ENCODE measurements around the gene PLK3. TPM values are rescaled to one million over a fixed set of nuclear protein-coding genes. Genes with fewer than 3 reads are reported as not detected.
"Not testable (repeated sequence)": the region's sequence is repeated elsewhere in the genome, so short reads cannot be mapped to it uniquely, and the experiment has no call there.

Gene PLK3
- total RNA-seq, 1 donor from 2014 or later = 77.8 TPM

DNA sequence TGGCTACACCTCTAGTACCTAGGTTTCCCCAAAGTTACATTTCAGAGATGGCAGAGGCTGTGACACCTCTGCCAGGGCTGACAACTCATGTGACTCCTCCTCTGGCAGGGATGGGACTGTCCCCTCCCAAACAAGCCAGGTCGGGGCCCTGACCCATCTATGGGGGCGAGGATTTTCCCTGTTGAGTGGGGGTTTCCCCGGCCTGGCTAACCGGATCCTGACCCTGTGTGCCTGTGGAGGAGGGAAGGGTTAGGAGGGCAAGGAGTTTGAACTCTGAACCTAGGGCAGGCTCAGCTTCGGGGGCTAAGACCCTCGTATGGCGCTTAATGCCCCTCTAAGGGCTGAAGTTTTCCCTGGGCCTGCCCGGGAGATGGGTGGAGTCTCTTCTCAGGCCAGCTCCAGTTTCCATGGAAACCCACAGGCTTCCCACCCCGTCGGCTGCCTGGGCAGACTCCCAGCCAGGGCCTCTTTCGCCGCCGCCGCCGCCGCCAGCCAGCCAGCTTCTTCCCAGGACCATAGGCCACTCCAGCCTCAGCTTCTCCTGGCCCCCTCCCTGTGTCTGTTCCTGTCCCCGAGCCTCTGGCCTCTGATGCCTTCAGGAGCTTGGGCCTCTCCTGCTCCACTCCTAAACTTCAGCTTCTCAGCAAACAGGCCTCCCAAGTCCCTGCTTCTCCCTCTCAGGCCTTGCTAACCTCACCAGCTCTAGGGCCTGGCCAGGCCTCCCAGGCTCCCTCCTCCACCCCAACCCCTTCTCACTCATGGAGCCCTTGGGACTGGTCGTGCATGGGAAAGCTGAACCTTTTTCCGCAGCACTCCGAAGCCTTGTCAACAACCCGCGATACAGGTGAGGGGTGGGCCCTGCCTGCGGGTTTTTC, 8.1 kb downstream of the PLK3 start, which contains the start of gene BTBD19:
Gene BTBD19, plus strand, starts transcription at position 461 of the 875 bp plus-strand sequence. Its CDS starts 298 bp downstream, at position 759.
- intact Hi-C loops (cut with micrococcal nuclease) = loop anchor here (2.0 kb wide), 1 partner anchor 77 kb away; the partner anchor contains the start of gene RNU5D-1

GRCh38 chr1:44808938-44809917, 9.1 kb downstream of the PLK3 start:
- intact Hi-C loops (cut with micrococcal nuclease) = loop anchor here (1.0 to 2.0 kb wide), 3 partner anchors 8 to 78 kb away; partner anchors contain the start of gene RNU5D-1

GRCh38 chr1:44810101-44810761, 10.1 kb downstream of the PLK3 start:
- intact Hi-C loops (cut with micrococcal nuclease) = no loop called here

DNA sequence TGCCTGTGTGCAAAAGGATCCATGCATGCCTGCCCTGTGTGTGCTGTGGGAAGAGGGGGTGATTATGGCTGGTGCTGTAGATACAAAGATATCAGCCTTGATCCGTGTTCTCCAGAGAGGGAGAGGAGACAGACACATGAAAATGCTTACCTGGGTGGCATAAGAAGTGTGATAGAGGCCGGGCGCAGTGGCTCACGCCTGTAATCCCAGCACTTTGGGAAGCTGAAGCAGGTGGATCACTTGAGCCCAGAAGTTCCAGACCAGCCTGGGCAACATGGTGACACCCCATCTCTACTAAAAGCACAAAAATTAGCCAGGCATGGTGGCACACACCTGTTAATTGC, 10.6 kb downstream of the PLK3 start:
- intact Hi-C loops (cut with micrococcal nuclease) = not testable (repeated sequence)

DNA sequence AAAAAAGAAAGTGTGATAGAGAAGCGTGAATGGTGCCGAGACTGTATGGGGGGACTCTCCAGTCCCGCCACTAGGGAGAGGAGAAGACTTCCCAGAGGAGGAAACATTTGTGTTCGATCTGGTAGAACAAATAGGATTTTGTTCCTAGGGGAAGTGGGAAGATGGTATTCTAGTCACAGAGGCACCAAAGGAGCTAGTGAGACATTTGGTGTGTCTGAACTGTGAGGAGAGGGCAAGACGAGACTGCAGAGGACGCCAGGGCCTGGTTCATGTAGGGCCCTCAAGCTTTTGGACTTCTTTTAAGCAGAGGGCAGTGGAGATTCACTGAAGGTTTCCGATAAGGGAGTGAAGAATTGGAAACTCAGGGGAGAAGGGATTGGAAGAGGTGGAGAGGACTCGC, 11.1 kb downstream of the PLK3 start:
- intact Hi-C loops (cut with micrococcal nuclease) = no loop called here

DNA sequence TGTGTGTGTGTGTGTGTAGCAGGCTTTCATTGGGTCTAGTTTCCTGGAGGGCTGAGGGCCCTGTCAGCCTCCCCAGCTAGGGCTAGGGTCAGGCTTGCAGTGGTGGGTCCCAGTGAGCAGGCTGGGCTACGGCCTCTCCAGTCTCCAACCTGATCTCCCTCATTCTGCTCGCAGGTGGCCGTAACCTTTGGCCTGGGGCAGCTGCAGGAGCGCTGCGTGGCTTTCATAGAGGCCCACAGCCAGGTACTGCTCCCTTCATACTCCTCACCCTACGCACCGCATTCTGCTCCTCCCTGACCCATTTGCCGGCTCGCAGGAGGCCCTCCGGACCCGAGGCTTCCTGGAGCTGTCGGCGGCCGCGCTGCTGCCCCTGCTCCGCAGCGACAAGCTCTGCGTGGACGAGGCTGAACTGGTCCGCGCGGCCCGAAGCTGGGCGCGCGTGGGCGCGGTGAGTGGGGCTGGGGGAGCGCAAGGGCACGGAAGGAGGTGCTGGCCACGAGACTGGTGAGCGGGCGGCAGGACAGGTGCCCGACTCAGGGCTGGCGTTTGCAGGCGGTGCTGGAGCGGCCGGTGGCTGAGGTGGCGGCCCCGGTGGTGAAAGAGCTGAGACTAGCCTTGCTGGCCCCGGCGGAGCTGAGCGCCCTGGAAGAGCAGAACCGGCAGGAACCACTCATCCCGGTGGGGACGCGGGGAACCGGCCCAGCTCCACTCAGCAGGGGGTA, 12.8 kb downstream of the PLK3 start:
- intact Hi-C loops (cut with micrococcal nuclease) = no loop called here

GRCh38 chr1:44815926-44816325, 15.7 kb downstream of the PLK3 start:
- intact Hi-C loops (cut with micrococcal nuclease) = not testable (repeated sequence)

DNA sequence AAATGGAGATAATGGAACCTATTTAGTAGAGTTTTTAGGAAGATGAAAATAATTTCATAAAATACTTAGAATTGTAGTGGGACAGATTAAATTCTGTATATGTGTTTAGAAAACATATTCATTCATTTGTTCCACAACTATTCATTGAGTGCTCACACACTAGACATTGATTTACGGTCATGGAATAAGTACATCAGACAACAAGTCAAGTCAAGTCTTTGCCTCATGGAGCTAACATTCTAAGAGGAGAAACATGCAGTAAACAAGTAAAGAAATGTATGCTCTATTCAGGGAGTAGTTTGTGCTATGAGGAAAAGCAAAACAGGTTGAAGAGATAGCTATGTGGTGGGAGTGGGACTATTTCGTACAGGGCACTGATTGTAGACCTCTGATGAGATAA, 17.1 kb downstream of the PLK3 start:
- intact Hi-C loops (cut with micrococcal nuclease) = no loop called here

GRCh38 chr1:44817771-44818495, 17.8 kb downstream of the PLK3 start:
- intact Hi-C loops (cut with micrococcal nuclease) = loop anchor here (2.0 kb wide), 1 partner anchor 17 kb away; the partner anchor contains the start of gene PLK3

GRCh38 chr1:44819196-44819607, 19.0 kb downstream of the PLK3 start:
- intact Hi-C loops (cut with micrococcal nuclease) = loop anchor here (1.0 to 2.0 kb wide), 4 partner anchors 10 to 88 kb away; partner anchors contain the start of genes PLK3 and RNU5D-1

DNA sequence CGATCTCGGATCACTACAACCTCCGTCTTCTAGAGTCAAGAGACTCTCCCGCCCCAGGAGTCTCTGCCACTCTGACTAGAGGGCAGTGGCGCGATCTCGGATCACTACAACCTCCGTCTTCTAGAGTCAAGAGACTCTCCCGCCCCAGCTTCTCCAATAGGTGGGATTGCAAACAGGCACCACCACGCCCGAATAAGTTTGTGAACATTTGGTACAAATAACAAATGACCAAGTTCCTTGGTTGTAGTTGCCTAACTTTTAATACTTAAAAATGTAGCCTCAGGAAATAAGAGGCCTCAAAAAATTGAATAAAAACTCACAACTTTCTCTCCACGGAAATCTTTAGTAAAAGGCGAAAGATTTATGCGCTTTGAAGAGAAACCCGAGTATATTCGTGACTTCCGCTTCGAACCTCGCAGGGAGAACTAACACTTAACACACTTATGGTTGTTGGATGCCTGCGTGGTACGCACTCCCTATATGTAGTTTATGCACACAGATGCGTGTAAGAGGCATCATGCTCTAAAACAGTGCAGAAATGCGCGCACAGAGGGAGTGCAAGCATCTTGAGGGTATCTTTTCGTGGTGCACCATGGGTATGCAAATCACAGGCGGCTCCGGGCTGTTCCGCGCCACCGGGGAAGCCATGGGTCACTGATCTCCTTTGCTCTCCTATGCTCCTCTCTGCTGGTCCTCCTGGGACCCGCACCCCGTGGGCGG, 19.6 kb downstream of the PLK3 start:
- intact Hi-C loops (cut with micrococcal nuclease) = loop anchor here (1.0 to 2.0 kb wide), 5 partner anchors 10 to 193 kb away; partner anchors contain the start of genes PLK3, RNU5D-1 and UROD

DNA sequence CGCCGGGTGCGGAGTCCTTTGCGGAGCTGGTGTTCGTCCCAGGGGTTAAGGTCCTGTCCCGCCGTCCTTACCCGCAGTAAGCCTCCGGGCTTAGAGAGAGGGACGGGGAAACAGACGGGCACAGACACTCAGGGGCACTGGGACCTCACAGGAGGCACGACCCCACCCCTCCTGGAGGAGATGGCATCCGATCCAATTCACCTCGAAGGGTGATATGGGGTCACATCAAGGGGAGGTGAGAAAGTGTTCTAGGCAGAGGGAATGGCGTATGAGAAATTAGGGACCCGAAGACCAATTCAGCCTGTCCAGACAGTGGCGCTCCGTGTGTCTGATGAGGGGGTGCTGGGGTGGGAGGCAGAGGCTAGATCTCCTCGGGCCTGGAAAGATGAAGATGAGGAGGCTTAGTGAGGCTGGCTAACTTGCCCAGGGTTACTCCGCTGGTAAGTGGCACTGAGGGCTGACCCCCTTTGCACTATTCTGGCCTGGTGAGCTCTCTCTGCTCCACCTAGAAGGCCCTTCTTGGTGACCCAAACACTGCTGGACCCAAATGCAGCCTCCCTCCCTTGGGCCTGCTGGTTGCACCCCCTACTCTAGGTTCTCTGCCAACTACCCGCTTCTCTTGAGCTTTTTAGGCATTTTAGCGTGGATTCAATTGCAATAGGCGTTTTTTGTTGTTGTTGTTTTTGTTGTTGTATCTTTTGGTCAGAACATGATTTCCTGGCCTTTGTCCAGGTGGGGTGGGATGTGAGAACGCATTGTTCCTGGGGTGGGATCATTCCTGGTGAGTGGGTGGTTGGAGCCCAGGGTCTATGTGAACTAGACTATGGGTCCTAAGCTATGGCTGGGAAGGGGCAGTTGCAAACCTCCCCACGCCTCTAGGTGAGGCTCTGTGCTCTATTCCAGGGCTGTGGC, 20.4 kb downstream of the PLK3 start:
- intact Hi-C loops (cut with micrococcal nuclease) = loop anchor here (1.0 kb wide), 1 partner anchor 192 kb away; the partner anchor contains the start of gene UROD

DNA sequence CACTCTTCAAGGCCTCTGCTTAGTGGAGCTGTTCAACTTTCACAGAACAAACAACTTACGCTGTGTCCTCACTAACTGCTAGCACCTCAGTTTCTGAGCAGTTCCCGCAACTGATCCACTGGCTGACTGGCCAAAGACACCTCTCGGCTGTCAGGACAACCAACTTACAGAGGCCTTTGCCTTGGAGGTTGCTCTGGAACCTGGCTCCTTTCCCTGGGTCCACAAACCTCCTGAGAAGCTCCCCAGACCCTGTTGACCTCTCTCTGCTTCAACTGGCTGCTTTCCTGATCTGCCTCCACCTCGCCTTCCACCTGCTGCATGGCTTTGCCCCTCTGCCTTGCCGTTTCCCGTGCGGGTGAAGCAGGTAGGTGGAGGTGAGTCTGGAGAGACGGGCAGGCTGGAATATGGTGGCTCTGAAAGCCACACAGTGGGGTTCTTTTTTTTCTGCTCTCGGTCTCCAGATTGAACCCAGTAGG, 21.1 kb downstream of the PLK3 start:
- intact Hi-C loops (cut with micrococcal nuclease) = no loop called here

- intact Hi-C loops (cut with micrococcal nuclease) = no loop called here
These were observed 22.0 kb downstream of the PLK3 start for GRCh38 chr1:44822131-44822701.

DNA sequence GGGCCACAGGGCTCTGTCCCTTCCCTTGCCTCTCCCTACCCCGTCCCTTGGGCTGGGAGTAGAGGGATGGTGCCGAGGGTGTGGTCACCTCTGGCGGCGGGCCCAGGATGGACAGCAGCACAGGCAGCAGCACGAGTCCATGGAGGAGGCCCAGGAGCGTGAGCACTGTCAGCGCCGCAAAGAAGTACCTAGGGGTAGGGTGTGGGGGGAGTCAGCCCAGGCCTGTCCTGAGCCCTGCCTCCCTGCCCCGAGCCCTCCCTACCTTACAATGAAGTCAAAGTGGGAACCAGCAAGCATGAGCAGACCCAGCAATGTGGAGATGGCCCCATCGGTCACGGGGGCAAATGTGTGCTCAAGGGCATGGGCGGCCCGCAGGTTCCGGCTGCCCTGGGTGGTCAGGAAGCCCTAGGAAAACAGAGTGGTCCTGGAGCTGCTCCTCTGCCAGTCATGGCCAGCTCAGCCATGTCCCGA, 22.8 kb downstream of the PLK3 start:
- intact Hi-C loops (cut with micrococcal nuclease) = no loop called here

DNA sequence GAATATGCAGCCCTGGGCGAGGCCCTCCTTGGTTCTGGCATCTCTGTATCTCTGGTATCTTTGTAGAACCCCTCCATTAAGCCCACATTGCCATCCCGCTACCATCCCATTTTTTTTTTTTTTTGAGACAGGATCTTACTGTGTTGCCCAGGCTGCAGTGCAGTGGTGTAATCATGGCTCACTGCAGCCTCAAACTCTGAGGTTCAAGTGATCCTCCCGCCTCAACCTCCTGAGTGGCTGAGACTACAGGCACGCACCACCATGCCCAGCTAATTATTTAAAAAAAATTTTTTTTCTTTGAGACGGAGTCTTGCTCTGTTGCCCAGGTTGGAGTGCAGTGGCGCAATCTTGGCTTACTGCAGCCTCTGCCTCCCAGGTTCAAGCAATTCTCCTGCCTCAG, 24.2 kb downstream of the PLK3 start:
- intact Hi-C loops (cut with micrococcal nuclease) = not testable (repeated sequence)

Data from T-helper 2 cell treated with Interferon-gamma antibody and Interleukin-4, amounts not matched to agents 100 ng/mL and 5 ng/mL, for 36 hours (primary cell).